Testis (tissue), 3 donors: ENCODE results near the gene EFCAB11. TPM values are rescaled to one million over a fixed set of nuclear protein-coding genes. Genes with fewer than 3 reads are reported as not detected.
"Not testable (repeated sequence)": the region's sequence is repeated elsewhere in the genome, so short reads cannot be mapped to it uniquely, and the experiment has no call there.

ENCODE experiments used
- DNase-seq: peaks from one replicate; pipeline ENCODE4 v3.0.0-alpha.2; 2019
- H3K27ac ChIP-seq, 2 donors: fragments of 200-600 bp; sonication (generic); one replicate each; pipeline ENCODE4 v1.5.1; 2019
- H3K27me3 ChIP-seq: fragments of 200-600 bp; sonication (generic); one replicate; pipeline ENCODE4 v1.5.1; 2019
- H3K36me3 ChIP-seq: fragments of 200-600 bp; sonication (generic); one replicate; pipeline ENCODE4 v1.5.1; 2017; ENCODE audit warnings: low read depth; ENCODE audit errors: missing control alignments
- H3K4me1 ChIP-seq: fragments of 200-600 bp; sonication (generic); one replicate; pipeline ENCODE4 v1.5.1; 2019
- H3K4me3 ChIP-seq, 2 donors: fragments of 200-600 bp; sonication (generic); one replicate each; pipeline ENCODE4 v1.5.1; 2017 to 2019
- H3K9me3 ChIP-seq: fragments of 200-600 bp; sonication (generic); one replicate; pipeline ENCODE4 v1.5.1; 2017
- POLR2A ChIP-seq: fragments of 450-650 bp; IDR thresholded peaks from one replicate; pipeline ENCODE4 v1.6.1; 2017; ENCODE audit warnings: antibody characterized with exemption, mild to moderate bottlenecking, moderate library complexity
- WGBS, 2 donors: methylation state at CpG; one replicate each; pipeline ENCODE4 v1.1.5; 2018; 5-methylcytosine and 5-hydroxymethylcytosine counted together
- intact Hi-C: fragments of 100-400 bp; cut with DNase I; formaldehyde crosslinking; loops from one replicate; pipeline ENCODE4 v1.15.1; 2023; ENCODE audit warnings: low total_unique reads
- polyA plus RNA-seq: library from polyadenylated mRNA; stranded (reverse); fragments of 350-450 nt; fragmentation: Illumina TruSeq; extraction: RNeasy Lipid Tissue Mini Kit (QIAGEN cat#74804); gene quantifications from one replicate; pipeline ENCODE4 v1.2.3, GENCODE V29; 2014; ENCODE audit warnings: low read depth, low replicate concordance; ENCODE audit not compliant: insufficient read depth
- total RNA-seq, 2 donors: library from RNA; depleted of rRNA; stranded (reverse); fragments of >200 nt; gene quantifications; one replicate each; pipeline ENCODE4 v1.2.3, GENCODE V29; 2016
- TF ChIP-seq, protein P1 (sequence below), 3 experiments: fragments of 450-650 bp in 2 of 3; fragments of 200-600 bp in 1 of 3; sonication (generic) in 1 of 3; IDR thresholded peaks; one replicate each; pipeline ENCODE4 v1.5.1; 2016 to 2019; ENCODE audit warnings: antibody characterized with exemption in 3 of 3, mild to moderate bottlenecking in 2 of 3, moderate library complexity in 1 of 3

The EFCAB11 gene
- total and polyA plus RNA-seq, 3 donors from 2014 or later, result 30.5 to 78.3 (median 50.6) TPM

DNA sequence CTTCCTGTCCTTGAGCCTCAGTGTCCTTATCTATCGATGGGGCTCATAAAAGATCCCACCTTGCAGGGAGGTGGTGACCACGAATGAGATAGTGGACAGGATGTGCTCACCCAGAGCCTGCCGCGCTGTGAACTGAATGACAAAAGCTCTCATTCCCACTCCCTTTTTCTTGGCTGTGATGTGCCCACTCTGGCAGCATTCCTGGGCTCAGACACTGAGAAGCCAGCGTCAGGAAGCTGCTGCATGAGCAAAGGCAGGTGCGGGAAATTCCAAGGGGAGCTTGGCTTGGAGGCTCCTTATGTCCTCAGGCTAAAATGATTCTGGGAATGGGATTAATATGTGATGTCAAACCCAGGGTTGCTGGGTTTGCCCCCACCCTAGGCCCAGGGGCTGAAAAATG is 61.6 kb downstream of the EFCAB11 start:
- DNase-seq, result no peak
- H3K4me3 ChIP-seq, result no peak overlapping the region
- H3K27me3 ChIP-seq, result no peaks in the 10 kb centered on the region
- 58 to 78% methylated on average over 6 of the region's 6 CpGs for WGBS, 2 donors
- H3K9me3 ChIP-seq, result no peaks in the 10 kb centered on the region
- no peak for TF ChIP-seq POLR2A
- TF ChIP-seq, protein P1, sequence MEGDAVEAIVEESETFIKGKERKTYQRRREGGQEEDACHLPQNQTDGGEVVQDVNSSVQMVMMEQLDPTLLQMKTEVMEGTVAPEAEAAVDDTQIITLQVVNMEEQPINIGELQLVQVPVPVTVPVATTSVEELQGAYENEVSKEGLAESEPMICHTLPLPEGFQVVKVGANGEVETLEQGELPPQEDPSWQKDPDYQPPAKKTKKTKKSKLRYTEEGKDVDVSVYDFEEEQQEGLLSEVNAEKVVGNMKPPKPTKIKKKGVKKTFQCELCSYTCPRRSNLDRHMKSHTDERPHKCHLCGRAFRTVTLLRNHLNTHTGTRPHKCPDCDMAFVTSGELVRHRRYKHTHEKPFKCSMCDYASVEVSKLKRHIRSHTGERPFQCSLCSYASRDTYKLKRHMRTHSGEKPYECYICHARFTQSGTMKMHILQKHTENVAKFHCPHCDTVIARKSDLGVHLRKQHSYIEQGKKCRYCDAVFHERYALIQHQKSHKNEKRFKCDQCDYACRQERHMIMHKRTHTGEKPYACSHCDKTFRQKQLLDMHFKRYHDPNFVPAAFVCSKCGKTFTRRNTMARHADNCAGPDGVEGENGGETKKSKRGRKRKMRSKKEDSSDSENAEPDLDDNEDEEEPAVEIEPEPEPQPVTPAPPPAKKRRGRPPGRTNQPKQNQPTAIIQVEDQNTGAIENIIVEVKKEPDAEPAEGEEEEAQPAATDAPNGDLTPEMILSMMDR (IDR thresholded peaks at IDR 0.05), result no peak
- no peak overlapping the region for H3K27ac ChIP-seq
- H3K36me3 ChIP-seq, result no peaks in the 10 kb centered on the region
- no peaks in the 10 kb centered on the region for H3K4me1 ChIP-seq
- intact Hi-C loops, result no loop called here

DNA sequence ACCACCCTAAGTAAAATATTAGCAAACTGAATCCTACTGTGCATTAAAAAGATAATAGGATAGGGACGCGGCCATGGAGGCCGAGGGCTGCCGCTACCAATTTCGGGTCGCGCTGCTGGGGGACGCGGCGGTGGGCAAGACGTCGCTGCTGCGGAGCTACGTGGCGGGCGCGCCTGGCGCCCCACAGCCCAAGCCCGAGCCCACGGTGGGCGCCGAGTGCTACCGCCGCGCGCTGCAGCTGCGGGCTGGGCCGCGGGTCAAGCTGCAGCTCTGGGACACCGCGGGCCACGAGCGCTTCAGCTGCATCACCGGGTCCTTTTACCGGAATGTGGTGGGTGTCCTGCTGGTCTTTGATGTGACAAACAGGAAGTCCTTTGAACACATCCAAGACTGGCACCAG is 62.8 kb downstream of the EFCAB11 start:
- DNase-seq, H3K27ac ChIP-seq, H3K9me3 ChIP-seq, H3K36me3 ChIP-seq, H3K4me1 ChIP-seq, H3K27me3 ChIP-seq, intact Hi-C loops: not testable (repeated sequence)
- peak overlapping the region in 1 of 2 donors; percentile 16 for H3K4me3 ChIP-seq
- 70 to 75% methylated on average over 22 to 35 of the region's 35 CpGs for WGBS, 2 donors

DNA sequence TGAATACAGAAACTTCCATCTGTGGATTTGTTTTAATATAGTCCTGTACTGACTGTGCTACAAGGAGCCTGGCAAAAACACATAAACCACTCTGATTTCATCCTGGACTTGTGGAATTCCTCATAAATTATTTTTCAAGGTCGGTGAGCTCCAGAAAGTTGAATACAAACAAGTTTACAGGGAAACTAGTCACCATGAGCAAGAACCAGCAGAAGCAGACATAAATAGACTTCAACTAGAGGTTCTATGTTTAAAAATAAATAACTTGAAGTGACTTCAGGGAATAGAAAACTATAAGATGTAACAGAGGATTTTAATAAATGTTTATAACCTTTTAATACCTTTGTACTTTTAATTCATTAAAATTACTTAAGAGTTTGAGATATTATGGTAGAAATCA is 63.5 kb downstream of the EFCAB11 start:
- TF ChIP-seq, protein P1 (IDR thresholded peaks at IDR 0.05), result no peak
- no peak for TF ChIP-seq POLR2A
- Histone ChIP-seq H3K27me3 (no peaks in the 10 kb centered on the region), H3K9me3 (no peaks in the 10 kb centered on the region), H3K27ac (no peak overlapping the region), H3K4me3 (no peak overlapping the region), H3K36me3 (no peaks in the 10 kb centered on the region), H3K4me1 (no peaks in the 10 kb centered on the region)
- intact Hi-C loops, result no loop called here
- no peak for DNase-seq
- 43 to 53% methylated on average over 1 of the region's 1 CpG for WGBS, 2 donors

DNA sequence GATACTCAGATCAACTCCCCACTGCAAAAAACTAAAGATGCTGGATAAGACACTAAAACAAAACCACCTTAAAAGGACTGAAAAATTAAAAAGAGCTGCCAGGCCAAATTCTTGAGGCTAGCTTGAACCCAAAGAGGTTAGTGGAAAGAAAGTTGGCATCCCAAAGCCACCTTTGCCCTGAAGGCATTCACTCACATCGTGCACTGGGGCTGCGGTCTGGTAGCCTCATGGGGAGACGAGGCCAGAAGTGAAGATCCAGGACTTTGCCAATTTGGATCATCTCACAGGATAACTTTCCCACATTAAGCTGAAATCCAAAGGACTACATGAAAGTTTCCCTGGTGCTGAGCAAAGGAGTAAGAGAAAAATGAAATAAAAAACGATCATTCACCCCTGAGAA is 63.9 kb downstream of the EFCAB11 start:
- Histone ChIP-seq H3K36me3 (no peaks in the 10 kb centered on the region), H3K4me3 (no peak overlapping the region), H3K4me1 (no peaks in the 10 kb centered on the region), H3K27me3 (no peaks in the 10 kb centered on the region), H3K27ac (no peak overlapping the region), H3K9me3 (no peaks in the 10 kb centered on the region)
- TF ChIP-seq, protein P1 (IDR thresholded peaks at IDR 0.05), result no peak
- TF ChIP-seq POLR2A, result no peak
- WGBS, 2 donors, result 90 to 92% methylated on average over 4 of the region's 4 CpGs
- DNase-seq, result no peak
- intact Hi-C loops, result no loop called here

DNA sequence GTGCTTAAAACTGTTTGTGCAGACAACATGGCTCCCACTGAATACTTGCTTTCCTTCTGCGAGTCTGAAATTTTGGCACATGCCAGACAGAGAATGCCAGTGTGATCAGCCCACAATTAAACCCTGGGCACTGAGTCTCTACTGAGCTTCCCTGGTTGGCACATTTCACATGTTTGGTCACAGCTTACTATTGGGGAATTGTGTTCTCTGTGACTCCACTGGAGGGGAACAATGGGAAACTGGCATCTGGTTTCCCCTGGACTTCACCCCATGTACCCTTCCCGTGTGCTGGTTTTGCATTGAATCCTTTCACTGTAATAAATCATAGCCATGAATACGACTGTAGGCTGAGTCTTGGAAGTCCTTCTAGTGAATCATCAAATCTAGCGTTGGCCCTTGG is 64.9 kb downstream of the EFCAB11 start:
- Histone ChIP-seq H3K9me3 (no peaks in the 10 kb centered on the region), H3K27me3 (no peaks in the 10 kb centered on the region), H3K27ac (no peak overlapping the region), H3K4me1 (no peaks in the 10 kb centered on the region), H3K36me3 (no peaks in the 10 kb centered on the region), H3K4me3 (no peak overlapping the region)
- intact Hi-C loops, result no loop called here
- TF ChIP-seq, protein P1 (IDR thresholded peaks at IDR 0.05), result no peak
- TF ChIP-seq POLR2A, result no peak
- 86 to 95% methylated on average over 4 of the region's 4 CpGs for WGBS, 2 donors
- no peak for DNase-seq
